ENCODE measurements around the gene ZNF479. TPM values are rescaled to one million over a fixed set of nuclear protein-coding genes. Genes with fewer than 3 reads are reported as not detected.
"Not testable (repeated sequence)": the region's sequence is repeated elsewhere in the genome, so short reads cannot be mapped to it uniquely, and the experiment has no call there.

Gene ZNF479
- total RNA-seq, result not detected
- long read RNA-seq, result 0 reads

DNA sequence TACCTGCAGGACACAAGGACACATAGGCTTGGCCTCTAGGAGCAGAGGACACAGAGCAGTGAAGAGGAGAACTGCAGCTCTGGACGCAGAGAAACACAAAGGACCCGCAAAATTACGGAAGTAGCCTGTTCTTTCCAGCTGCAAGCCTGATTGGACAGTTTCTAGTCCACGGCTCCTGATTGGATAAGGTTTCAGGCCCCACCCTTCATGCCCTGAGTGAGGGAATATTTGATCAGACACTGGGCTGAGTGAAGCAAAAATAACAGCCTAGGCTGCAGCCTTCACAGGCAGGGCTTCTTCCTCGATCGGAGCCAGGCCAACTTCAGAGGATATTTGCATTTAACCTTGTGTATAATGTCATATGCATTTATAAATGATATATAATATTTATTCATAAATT, at the start of gene ZNF479:
ZNF479 (minus strand) TSS at position 101 of the 400 bp plus-strand sequence. CDS start 112 bp downstream, outside the sequence.
- H3K27me3 ChIP-seq; ATAC-seq; H3K36me3 ChIP-seq; H3K27ac ChIP-seq; H3K4me3 ChIP-seq; intact Hi-C loops (cut with DNase I); DNase-seq; H3K4me1 ChIP-seq: not testable (repeated sequence)
- 46% methylated on average over 4 of the region's 6 CpGs for WGBS (ENCODE audit: insufficient coverage, low coverage, low lambda C conversion rate, missing lambda C conversion rate)
- H3K9me3 ChIP-seq, result peaks cover 0 to 11% (median 0%) of the 10 kb centered on the region in 4 donors

DNA sequence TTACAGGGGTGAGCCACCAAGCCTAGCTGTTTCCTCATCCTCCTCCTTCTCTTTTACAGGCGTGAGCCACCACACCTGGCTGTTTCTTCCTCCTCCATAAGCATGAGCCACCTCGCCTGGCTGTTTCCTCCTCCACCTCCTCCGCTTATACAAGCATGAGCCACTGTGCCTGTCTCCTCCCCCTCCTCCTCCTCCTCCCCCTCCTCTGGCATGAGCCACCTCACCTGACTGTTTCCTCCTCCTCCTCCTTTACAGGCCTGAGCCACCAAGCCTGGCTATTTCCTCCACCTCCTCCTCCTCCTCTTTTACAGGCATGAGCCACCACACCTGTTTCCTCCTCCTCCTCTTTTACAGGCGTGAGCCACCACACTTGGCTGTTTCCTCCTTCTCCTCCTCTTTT, 49.8 kb upstream of the ZNF479 start:
- no peaks in the 10 kb centered on the region for H3K36me3 ChIP-seq
- no peaks in the 10 kb centered on the region for H3K4me1 ChIP-seq
- ATAC-seq (no peak), DNase-seq (no peak)
- TF ChIP-seq, protein P1, sequence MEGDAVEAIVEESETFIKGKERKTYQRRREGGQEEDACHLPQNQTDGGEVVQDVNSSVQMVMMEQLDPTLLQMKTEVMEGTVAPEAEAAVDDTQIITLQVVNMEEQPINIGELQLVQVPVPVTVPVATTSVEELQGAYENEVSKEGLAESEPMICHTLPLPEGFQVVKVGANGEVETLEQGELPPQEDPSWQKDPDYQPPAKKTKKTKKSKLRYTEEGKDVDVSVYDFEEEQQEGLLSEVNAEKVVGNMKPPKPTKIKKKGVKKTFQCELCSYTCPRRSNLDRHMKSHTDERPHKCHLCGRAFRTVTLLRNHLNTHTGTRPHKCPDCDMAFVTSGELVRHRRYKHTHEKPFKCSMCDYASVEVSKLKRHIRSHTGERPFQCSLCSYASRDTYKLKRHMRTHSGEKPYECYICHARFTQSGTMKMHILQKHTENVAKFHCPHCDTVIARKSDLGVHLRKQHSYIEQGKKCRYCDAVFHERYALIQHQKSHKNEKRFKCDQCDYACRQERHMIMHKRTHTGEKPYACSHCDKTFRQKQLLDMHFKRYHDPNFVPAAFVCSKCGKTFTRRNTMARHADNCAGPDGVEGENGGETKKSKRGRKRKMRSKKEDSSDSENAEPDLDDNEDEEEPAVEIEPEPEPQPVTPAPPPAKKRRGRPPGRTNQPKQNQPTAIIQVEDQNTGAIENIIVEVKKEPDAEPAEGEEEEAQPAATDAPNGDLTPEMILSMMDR (IDR thresholded peaks at IDR 0.05), result no peak
- no peak overlapping the region for H3K27ac ChIP-seq
- 37% methylated on average over 3 of the region's 4 CpGs for WGBS (ENCODE audit: insufficient coverage, low coverage, low lambda C conversion rate, missing lambda C conversion rate)
- H3K4me3 ChIP-seq, result no peak overlapping the region
- intact Hi-C loops (cut with DNase I), result no loop called here
- no peaks in the 10 kb centered on the region for H3K9me3 ChIP-seq
- H3K27me3 ChIP-seq, result no peaks in the 10 kb centered on the region

DNA sequence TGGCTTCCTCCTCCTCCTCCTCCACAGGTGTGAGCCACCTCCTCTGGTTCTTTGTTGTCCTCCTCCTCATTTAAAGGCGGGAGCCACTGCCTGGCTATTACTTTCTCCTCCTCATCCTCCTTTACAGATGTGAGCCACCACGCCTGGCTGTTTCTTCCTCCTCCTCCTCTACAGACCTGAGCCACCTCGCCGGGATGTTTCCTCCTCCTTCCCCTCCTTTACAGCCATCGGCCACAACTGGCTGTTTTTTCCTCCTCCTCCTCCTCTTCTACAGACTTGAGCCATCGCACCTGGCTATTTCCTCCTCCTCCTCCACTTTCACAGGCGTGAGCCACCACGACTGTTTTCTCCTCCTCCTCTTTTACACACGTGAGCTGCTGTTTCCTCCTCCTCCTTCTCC, 49.0 kb upstream of the ZNF479 start:
- Histone ChIP-seq H3K9me3 (no peaks in the 10 kb centered on the region), H3K36me3 (no peaks in the 10 kb centered on the region), H3K27ac (no peak overlapping the region), H3K4me1 (no peaks in the 10 kb centered on the region), H3K27me3 (no peaks in the 10 kb centered on the region), H3K4me3 (no peak overlapping the region)
- no peak for TF ChIP-seq POLR2A (IDR thresholded peaks at IDR 0.05)
- TF ChIP-seq, protein P1 (IDR thresholded peaks at IDR 0.05), result no peak
- 59% methylated on average over 9 of the region's 9 CpGs for WGBS (ENCODE audit: insufficient coverage, low coverage, low lambda C conversion rate, missing lambda C conversion rate)
- no peak for ATAC-seq
- no peak for DNase-seq
- intact Hi-C loops (cut with DNase I), result no loop called here

DNA sequence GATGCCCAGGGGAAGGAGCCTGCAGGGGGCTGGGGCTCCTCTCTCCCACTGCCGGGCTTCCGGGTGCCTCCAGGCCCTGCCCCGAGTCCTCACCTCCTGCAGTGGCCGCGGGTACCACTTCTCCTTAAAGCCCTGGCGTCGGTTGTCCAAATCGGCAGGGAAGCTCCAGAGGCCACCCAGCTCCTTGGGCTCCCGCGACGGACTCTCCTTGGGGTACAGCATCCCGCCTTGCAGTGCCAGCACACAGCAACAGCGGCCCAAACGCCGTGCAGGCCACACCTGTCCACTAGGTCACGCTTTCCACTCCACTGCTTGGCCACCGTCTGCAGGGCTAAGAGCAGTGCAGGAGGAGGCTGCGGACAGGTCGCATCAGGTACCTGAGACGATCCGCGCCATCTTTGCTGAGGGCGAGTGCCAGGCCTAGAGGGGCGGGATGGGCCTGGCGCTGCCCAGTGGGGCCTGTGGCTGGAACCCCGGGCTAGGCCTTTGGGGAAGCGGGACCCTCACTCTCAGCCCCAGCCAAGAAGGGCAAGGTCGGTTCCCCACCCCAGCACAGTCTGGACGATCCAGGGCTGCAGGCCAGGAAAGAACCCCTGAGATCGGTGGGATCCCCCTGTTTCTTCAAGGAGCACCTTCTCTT, 47.7 kb upstream of the ZNF479 start:
- H3K9me3 ChIP-seq, result no peaks in the 10 kb centered on the region
- no peaks in the 10 kb centered on the region for H3K27me3 ChIP-seq
- no peak overlapping the region for H3K4me3 ChIP-seq
- no peaks in the 10 kb centered on the region for H3K36me3 ChIP-seq
- H3K4me1 ChIP-seq, result no peaks in the 10 kb centered on the region
- intact Hi-C loops (cut with DNase I), result no loop called here
- TF ChIP-seq, protein P1 (IDR thresholded peaks at IDR 0.05), result no peak
- TF ChIP-seq POLR2A (IDR thresholded peaks at IDR 0.05), result no peak
- no peak overlapping the region for H3K27ac ChIP-seq
- ATAC-seq (no peak), DNase-seq (no peak)
- 83% methylated on average over 3 of the region's 30 CpGs for WGBS (ENCODE audit: insufficient coverage, low coverage, low lambda C conversion rate, missing lambda C conversion rate)

DNA sequence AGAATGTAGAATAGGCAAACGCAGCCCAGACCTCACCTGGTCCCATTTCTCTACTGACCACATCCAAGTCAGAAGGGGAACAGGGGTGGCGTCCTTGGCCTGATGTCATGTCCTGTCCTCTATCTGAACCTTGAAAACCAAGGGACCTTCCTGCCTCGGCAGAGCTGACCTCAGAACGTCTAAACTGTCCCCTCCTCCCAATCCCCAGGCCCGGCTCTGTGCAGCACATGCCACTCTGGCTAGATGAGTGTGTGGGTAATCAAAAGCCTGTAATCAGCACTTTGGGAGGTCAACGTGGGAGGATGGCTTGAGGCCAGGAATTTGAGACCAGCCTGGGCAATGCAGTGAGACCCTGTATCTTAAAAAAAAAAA, 46.5 kb upstream of the ZNF479 start:
- H3K4me1 ChIP-seq, result no peaks in the 10 kb centered on the region
- 0% methylated on average over 1 of the region's 6 CpGs for WGBS (ENCODE audit: insufficient coverage, low coverage, low lambda C conversion rate, missing lambda C conversion rate)
- H3K4me3 ChIP-seq, result no peak overlapping the region
- no peak for TF ChIP-seq POLR2A (IDR thresholded peaks at IDR 0.05)
- TF ChIP-seq, protein P1 (IDR thresholded peaks at IDR 0.05), result no peak
- ATAC-seq (no peak), DNase-seq (no peak)
- H3K27ac ChIP-seq, result no peak overlapping the region
- H3K36me3 ChIP-seq, result no peaks in the 10 kb centered on the region
- no peaks in the 10 kb centered on the region for H3K9me3 ChIP-seq
- intact Hi-C loops (cut with DNase I), result no loop called here
- H3K27me3 ChIP-seq, result no peaks in the 10 kb centered on the region
